Measurements from ENCODE around the gene HYAL3.
"Not testable (repeated sequence)": the region's sequence is repeated elsewhere in the genome, so short reads cannot be mapped to it uniquely, and the experiment has no call there.

Gene HYAL3

DNA sequence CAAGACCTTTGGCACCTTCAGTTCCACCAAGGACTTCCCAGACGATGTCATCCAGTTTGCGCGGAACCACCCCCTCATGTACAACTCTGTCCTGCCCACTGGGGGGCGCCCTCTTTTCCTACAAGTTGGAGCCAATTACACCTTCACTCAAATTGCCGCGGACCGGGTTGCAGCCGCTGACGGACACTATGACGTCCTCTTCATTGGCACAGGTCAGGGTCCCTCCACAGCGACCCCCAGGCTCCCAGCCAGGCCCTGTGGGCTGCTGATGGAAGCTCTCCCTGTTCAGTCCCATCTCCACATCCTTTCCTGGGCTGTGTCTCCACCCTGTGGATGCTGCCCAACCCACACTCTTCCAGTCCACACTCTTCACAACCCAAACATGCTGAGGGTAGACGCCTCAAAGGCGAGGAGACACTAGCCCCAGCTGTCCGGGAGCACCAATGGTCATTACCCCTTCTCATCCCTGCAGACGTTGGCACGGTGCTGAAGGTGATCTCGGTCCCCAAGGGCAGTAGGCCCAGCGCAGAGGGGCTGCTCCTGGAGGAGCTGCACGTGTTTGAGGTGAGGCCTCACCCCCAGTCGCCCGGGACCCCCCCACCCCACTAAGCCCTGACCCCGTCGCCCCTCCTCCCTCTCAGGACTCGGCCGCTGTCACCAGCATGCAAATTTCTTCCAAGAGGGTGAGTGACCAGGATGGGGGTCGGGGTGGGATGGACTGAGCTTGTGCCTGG is 24.7 kb downstream of the HYAL3 start:
- peaks cover 9% of the 10 kb centered on the region for H3K27me3 ChIP-seq (ENCODE audit: control insufficient read depth, insufficient read depth, low read length)
- no peak overlapping the region for H3K4me3 ChIP-seq (ENCODE audit: low read length)
- H3K9ac ChIP-seq (ENCODE audit: low read length): no peak overlapping the region
- no peaks in the 10 kb centered on the region for H3K36me3 ChIP-seq (ENCODE audit: control insufficient read depth, insufficient read depth, low read length)
- H3K4me1 ChIP-seq (ENCODE audit: control insufficient read depth, insufficient read depth, low read length): peaks cover 9% of the 10 kb centered on the region
- H3K27ac ChIP-seq (ENCODE audit: low read depth, low read length): no peak overlapping the region

DNA sequence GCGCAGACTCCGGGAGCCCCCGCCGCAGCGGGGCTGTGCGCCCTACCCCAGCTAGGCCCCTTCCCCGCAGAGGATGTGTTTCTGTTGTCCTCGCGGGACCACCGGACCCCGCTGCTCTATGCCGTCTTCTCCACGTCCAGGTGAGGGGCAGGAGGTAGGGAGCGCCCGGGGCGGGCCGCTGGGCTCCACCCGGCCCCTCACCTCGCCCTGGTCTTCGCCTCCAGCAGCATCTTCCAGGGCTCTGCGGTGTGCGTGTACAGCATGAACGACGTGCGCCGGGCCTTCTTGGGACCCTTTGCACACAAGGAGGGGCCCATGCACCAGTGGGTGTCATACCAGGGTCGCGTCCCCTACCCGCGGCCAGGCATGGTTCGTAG is 25.5 kb downstream of the HYAL3 start:
- H3K4me3 ChIP-seq (ENCODE audit: low read length): no peak overlapping the region
- no peak overlapping the region for H3K9ac ChIP-seq (ENCODE audit: low read length)
- H3K27me3 ChIP-seq (ENCODE audit: control insufficient read depth, insufficient read depth, low read length): peaks cover 9% of the 10 kb centered on the region
- H3K27ac ChIP-seq (ENCODE audit: low read depth, low read length): no peak overlapping the region
- peaks cover 10% of the 10 kb centered on the region for H3K4me1 ChIP-seq (ENCODE audit: control insufficient read depth, insufficient read depth, low read length)
- H3K36me3 ChIP-seq (ENCODE audit: control insufficient read depth, insufficient read depth, low read length): no peaks in the 10 kb centered on the region

DNA sequence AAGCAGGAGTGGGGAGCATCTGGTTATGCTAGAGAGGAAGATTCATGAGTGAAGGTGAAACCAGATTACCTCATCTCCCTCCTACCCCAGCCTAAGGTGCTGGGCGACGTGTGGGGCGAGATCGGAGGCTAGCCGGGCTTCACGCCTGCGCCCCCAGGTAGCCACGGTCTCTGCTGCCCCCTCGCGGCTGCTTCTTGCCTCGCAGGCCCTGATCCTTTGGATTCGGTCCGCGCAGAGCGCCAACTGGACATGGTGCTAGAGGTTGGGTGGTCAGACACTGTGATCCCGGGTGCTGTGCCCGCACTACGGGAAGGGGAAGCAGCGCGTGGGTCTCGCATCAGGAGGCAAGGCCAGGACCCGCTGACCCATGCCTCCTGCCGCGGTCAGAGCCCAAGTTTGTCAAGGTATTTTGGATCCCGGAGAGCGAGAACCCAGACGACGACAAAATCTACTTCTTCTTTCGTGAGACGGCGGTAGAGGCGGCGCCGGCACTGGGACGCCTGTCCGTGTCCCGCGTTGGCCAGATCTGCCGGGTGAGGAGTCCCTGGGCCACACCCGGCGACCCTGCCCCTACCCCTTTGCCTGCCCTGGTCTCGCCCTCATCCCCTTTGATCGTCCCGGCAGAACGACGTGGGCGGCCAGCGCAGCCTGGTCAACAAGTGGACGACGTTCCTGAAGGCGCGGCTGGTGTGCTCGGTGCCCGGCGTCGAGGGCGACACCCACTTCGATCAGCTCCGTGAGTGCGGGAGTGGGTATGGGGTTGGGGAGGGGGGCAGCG is 26.1 kb downstream of the HYAL3 start:
- Histone ChIP-seq H3K4me1 (ENCODE audit: control insufficient read depth, insufficient read depth, low read length) (peaks cover 16% of the 10 kb centered on the region), H3K4me3 (ENCODE audit: low read length) (peak overlapping the region; percentile 57), H3K27ac (ENCODE audit: low read depth, low read length) (no peak overlapping the region)

DNA sequence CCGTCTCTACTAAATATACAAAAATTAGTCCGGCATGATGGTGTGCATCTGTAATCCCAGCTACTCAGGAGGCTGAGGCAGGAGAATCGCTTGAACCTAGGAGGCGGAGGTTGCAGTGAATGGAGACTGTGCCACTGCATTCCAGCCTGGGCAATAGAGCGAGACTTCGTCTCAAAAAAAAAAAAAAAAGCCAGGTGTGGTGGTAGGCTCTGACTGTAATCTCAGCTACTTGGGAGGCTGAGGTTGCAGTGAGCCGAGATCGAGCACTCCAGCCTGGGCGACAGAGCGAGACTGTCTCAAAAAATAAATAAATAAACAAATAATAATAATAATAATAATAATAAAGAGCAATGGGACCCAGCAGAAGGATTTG is 26.7 kb downstream of the HYAL3 start:
- peak overlapping the region; percentile 57 for H3K4me3 ChIP-seq (ENCODE audit: low read length)

More for the DNA sequence above, 26.1 kb downstream of the HYAL3 start:
- Histone ChIP-seq H3K27me3 (ENCODE audit: control insufficient read depth, insufficient read depth, low read length) (peaks cover 9% of the 10 kb centered on the region), H3K36me3 (ENCODE audit: control insufficient read depth, insufficient read depth, low read length) (no peaks in the 10 kb centered on the region), H3K9ac (ENCODE audit: low read length) (no peak overlapping the region)

DNA sequence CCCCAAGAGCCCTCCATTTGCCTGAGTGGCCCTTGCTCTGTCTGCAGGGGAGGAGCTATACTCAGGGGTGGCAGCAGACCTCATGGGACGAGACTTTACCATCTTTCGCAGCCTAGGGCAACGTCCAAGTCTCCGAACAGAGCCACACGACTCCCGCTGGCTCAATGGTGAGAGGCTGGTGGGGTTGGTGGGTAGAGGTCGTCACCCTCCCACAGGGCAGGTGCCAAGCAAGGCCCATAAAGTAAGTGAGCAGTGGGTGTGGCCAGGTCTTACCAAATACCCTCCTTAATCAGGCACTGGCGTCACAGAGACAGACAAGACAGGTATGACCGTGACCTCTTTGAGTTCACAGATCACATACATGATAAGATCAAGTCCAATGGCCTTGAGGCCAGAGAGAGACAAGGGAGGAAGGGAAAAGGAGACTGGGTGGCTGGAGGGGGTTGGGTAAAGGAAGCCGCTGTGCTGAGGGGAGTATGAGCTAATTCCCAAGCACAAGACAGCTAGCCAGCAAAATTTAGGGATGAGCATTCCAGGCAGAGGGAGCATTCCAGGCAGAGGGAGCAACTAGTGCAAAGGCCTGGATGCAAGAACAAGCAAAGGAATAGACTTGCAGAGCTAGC is 27.8 kb downstream of the HYAL3 start:
- H3K9ac ChIP-seq (ENCODE audit: low read length): no peak overlapping the region
- no peak overlapping the region for H3K4me3 ChIP-seq (ENCODE audit: low read length)
- peaks cover 24% of the 10 kb centered on the region for H3K4me1 ChIP-seq (ENCODE audit: control insufficient read depth, insufficient read depth, low read length)
- H3K27ac ChIP-seq (ENCODE audit: low read depth, low read length): no peak overlapping the region
- H3K36me3 ChIP-seq (ENCODE audit: control insufficient read depth, insufficient read depth, low read length): no peaks in the 10 kb centered on the region
- H3K27me3 ChIP-seq (ENCODE audit: control insufficient read depth, insufficient read depth, low read length): peaks cover 9% of the 10 kb centered on the region

More for the DNA sequence above, 26.7 kb downstream of the HYAL3 start:
- not testable (repeated sequence) for H3K27me3 ChIP-seq (ENCODE audit: control insufficient read depth, insufficient read depth, low read length); H3K9ac ChIP-seq (ENCODE audit: low read length); H3K27ac ChIP-seq (ENCODE audit: low read depth, low read length); H3K36me3 ChIP-seq (ENCODE audit: control insufficient read depth, insufficient read depth, low read length)
- peaks cover 18% of the 10 kb centered on the region for H3K4me1 ChIP-seq (ENCODE audit: control insufficient read depth, insufficient read depth, low read length)

DNA sequence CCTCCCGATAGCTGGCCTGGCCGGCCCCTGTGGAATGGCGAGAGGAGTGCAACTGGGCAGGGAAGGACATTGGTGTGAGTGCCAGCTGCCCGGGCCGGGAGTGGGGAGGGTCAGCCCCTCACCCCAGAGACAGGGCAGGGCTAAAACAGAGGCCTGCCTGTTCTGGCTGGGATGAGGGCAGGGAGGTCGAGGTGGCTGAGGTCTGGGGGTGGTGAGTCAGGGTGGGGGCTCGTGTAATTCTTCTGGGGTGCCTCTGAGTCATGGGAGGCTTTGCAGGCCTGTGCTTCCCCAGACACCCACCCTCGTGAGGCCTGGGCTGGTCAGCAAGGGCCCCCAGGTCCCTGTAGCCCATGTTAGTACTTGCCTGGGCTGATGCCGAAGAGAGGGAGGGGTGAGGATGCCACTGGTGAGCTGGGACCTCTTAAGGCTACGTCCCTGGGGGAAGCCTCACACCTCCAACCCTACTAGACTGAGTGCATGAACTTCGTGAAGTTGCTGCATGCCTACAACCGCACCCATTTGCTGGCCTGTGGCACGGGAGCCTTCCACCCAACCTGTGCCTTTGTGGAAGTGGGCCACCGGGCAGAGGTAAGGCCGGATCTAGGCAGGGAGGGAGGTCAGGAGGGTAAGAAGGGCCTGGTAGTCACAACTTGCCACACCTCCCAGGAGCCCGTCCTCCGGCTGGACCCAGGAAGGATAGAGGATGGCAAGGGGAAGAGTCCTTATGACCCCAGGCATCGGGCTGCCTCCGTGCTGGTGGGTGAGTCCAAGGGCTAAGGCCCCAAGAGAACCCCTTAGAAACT is 28.6 kb downstream of the HYAL3 start:
- Histone ChIP-seq H3K27ac (ENCODE audit: low read depth, low read length) (peak overlapping the region; percentile 97), H3K27me3 (ENCODE audit: control insufficient read depth, insufficient read depth, low read length) (peaks cover 9% of the 10 kb centered on the region), H3K9ac (ENCODE audit: low read length) (no peak overlapping the region), H3K4me3 (ENCODE audit: low read length) (peak overlapping the region; percentile 74), H3K4me1 (ENCODE audit: control insufficient read depth, insufficient read depth, low read length) (peaks cover 32% of the 10 kb centered on the region), H3K36me3 (ENCODE audit: control insufficient read depth, insufficient read depth, low read length) (no peaks in the 10 kb centered on the region)

DNA sequence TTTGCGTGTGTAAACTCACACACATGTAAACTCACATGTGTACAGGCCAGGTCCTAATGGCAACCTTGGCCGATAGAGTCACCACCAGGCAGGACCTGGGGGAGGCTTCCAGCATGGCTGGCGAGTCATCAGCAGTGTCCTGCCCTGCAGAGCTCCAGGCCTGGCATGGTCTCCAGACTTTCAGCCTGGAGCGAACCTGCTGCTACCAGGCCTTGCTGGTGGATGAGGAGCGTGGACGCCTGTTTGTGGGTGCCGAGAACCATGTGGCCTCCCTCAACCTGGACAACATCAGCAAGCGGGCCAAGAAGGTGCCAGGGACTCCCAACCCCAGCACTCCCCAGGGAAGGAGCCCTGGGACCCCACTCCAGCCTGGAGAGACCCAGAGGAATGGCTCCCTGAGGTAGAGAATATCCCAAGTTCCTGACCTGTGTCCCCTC is 29.2 kb downstream of the HYAL3 start:
- peaks cover 38% of the 10 kb centered on the region for H3K4me1 ChIP-seq (ENCODE audit: control insufficient read depth, insufficient read depth, low read length)
- peak overlapping the region; percentile 74 for H3K4me3 ChIP-seq (ENCODE audit: low read length)
- no peaks in the 10 kb centered on the region for H3K36me3 ChIP-seq (ENCODE audit: control insufficient read depth, insufficient read depth, low read length)
- H3K9ac ChIP-seq (ENCODE audit: low read length): peak overlapping the region; percentile 58
- H3K27ac ChIP-seq (ENCODE audit: low read depth, low read length): peak overlapping the region; percentile 97
- peaks cover 9% of the 10 kb centered on the region for H3K27me3 ChIP-seq (ENCODE audit: control insufficient read depth, insufficient read depth, low read length)

DNA sequence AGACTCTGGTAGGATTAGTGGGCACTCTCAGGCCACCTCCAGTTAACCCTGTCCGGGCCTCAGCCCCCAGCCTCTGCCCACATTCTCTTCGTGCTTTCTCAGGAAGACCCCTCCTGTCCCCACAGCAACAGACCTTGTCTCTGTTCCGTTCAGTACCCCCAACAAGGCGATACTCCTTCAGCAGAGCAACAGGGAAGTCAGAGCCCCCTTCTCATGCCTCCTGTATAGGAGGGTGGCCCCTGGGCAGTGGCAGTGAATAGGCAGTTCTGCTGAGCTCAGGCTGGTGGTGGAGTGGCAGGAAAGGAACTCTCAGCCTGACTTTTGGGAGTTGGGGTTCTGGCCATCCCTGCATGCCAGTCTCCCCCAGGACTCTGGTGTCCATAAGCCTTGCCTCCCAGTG is 29.7 kb downstream of the HYAL3 start:
- H3K36me3 ChIP-seq (ENCODE audit: control insufficient read depth, insufficient read depth, low read length): no peaks in the 10 kb centered on the region
- H3K9ac ChIP-seq (ENCODE audit: low read length): peak overlapping the region; percentile 58
- peak overlapping the region; percentile 97 for H3K27ac ChIP-seq (ENCODE audit: low read depth, low read length)
- H3K27me3 ChIP-seq (ENCODE audit: control insufficient read depth, insufficient read depth, low read length): peaks cover 7% of the 10 kb centered on the region
- H3K4me3 ChIP-seq (ENCODE audit: low read length): peak overlapping the region; percentile 74
- peaks cover 42% of the 10 kb centered on the region for H3K4me1 ChIP-seq (ENCODE audit: control insufficient read depth, insufficient read depth, low read length)

DNA sequence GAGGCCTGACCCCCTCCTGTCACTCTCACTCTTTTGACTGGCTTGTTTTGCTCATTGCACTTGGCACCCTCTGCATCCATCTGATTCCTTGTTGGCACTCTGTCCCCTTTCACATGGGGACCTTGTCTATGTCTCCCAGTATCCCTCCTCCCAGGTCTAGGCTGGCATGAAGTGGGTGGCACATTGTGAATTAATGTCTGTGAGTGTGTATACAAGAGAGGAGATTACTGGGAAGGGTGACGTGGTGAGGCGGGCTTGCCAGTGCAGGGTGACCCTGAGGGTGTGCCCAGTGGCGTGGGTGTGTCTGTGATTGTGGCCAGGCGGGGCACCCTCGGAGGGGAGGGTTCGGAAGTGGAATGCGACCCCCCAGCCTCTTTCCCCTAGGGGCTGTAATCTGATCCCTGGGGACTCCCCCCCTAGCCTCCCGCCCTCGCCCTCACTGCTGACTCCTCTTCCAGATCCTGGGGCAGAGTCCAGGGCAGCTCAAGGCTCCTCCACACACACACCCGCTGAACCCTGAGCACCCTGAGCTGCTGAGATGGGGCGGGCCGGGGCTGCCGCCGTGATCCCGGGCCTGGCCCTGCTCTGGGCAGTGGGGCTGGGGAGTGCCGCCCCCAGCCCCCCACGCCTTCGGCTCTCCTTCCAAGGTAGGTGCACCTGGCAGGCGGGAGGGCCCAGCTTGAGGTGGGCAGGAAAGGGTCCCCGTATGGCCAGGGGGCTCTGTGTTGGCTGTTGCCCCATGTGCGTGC is 30.3 kb downstream of the HYAL3 start, which contains the start of gene SEMA3B:
Gene SEMA3B, plus strand, starts transcription at position 445 of the 749 bp plus-strand sequence. Its CDS starts 94 bp downstream, at position 539.
- Histone ChIP-seq H3K4me3 (ENCODE audit: low read length) (peak within 1 kb of the TSS; percentile 74), H3K36me3 (ENCODE audit: control insufficient read depth, insufficient read depth, low read length) (no peaks in the 10 kb centered on the region), H3K27ac (ENCODE audit: low read depth, low read length) (peak within 1 kb of the TSS; percentile 97), H3K4me1 (ENCODE audit: control insufficient read depth, insufficient read depth, low read length) (peaks cover 47% of the 10 kb centered on the region), H3K27me3 (ENCODE audit: control insufficient read depth, insufficient read depth, low read length) (peaks cover 4% of the 10 kb centered on the region), H3K9ac (ENCODE audit: low read length) (peak within 1 kb of the TSS; percentile 58)

DNA sequence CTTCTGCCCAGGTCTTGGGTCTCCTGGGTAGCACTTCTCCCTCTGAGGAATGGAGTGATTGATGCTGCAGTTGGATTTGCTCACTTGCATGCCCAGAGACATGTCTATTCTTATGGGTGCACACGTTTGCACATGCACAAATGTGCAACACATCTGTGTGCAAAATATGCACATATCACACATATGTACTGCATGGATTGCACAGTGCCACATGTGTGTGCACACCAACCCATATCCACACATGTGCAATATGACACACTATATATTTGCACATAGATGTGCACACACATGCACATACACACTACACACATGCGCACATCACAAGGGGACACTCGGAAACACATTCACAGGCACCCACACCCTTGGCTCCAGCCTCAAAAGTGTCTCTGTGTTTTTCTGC is 30.9 kb downstream of the HYAL3 start:
- Histone ChIP-seq H3K4me3 (ENCODE audit: low read length) (peak overlapping the region; percentile 74), H3K27me3 (ENCODE audit: control insufficient read depth, insufficient read depth, low read length) (peaks cover 3% of the 10 kb centered on the region), H3K27ac (ENCODE audit: low read depth, low read length) (peak overlapping the region; percentile 97), H3K4me1 (ENCODE audit: control insufficient read depth, insufficient read depth, low read length) (peaks cover 47% of the 10 kb centered on the region), H3K9ac (ENCODE audit: low read length) (peak overlapping the region; percentile 32), H3K36me3 (ENCODE audit: control insufficient read depth, insufficient read depth, low read length) (no peaks in the 10 kb centered on the region)

DNA sequence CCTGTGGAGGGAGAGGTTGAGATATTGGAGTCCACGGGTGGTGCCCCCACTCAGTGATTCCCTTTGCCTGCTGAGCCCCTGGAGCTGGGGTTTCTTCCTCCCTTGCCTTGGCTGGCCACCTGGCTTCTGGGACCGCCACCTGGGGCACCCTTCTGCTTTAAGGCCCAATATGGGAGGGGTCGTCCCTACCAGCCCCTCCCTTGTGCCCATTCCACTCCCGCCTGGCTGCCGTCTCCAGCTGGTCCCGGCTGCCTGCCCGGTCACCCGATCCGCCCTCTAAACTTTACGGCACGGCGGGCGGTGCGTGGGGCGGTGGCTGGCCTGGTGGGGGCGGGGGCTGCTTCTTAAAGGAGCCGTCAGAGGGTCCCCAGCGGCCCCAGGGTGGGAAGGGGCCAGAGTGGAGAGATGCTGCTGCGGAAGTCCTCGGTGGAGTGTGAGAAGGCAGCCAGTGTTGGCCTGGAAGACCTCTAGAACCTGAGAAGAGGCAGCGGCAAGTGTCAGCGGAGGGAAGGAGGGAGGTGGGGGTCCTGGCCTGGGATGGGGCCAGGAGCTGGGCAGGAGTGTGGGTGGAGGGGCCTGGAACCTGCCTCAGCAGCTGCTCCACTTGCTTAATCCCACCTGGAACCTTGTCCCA is 31.8 kb downstream of the HYAL3 start:
- Histone ChIP-seq H3K27ac (ENCODE audit: low read depth, low read length) (peak overlapping the region; percentile 97), H3K9ac (ENCODE audit: low read length) (peak overlapping the region; percentile 80), H3K36me3 (ENCODE audit: control insufficient read depth, insufficient read depth, low read length) (no peaks in the 10 kb centered on the region), H3K4me1 (ENCODE audit: control insufficient read depth, insufficient read depth, low read length) (peaks cover 47% of the 10 kb centered on the region), H3K4me3 (ENCODE audit: low read length) (peak overlapping the region; percentile 74), H3K27me3 (ENCODE audit: control insufficient read depth, insufficient read depth, low read length) (peaks cover 3% of the 10 kb centered on the region)
